Midbrain (tissue), 1 donor: ENCODE data around the gene TFEC.
"Not testable (repeated sequence)": the region's sequence is repeated elsewhere in the genome, so short reads cannot be mapped to it uniquely, and the experiment has no call there.

Experiments
- DNase-seq: peaks from one replicate; lab custom pipeline; 2025; lab: John Stamatoyannopoulos, UW

The TFEC gene

GRCh38 chr7:116030651-116031276 lies at the start of gene TFEC:
Gene TFEC, minus strand, starts transcription at chr7:116030763. Its CDS starts 46,322 bp downstream, at chr7:115984441.
- DNase-seq, result peak; percentile 26

GRCh38 chr7:116075351-116076145 lies 45.0 kb upstream of the TFEC start:
- no peak for DNase-seq

- DNase-seq, result no peak
Observed at GRCh38 chr7:116071629-116072028, 41.1 kb upstream of the TFEC start.

- no peak for DNase-seq
Observed at GRCh38 chr7:116064179-116064578, 33.6 kb upstream of the TFEC start.

GRCh38 chr7:116062666-116063065 lies 32.1 kb upstream of the TFEC start:
- no peak for DNase-seq

- DNase-seq, result no peak
Observed at GRCh38 chr7:116052006-116052405, 21.4 kb upstream of the TFEC start.

GRCh38 chr7:116047261-116047660 lies 16.7 kb upstream of the TFEC start:
- DNase-seq, result not testable (repeated sequence)

- no peak for DNase-seq
Observed at GRCh38 chr7:116045532-116045931, 15.0 kb upstream of the TFEC start.

GRCh38 chr7:116041615-116042014 lies 11.1 kb upstream of the TFEC start:
- DNase-seq, result no peak

GRCh38 chr7:116037401-116037800 lies 6.8 kb upstream of the TFEC start:
- DNase-seq, result no peak

GRCh38 chr7:116034411-116034810 lies 3.8 kb upstream of the TFEC start:
- no peak for DNase-seq

- no peak for DNase-seq
Observed at GRCh38 chr7:116032886-116033285, 2.3 kb upstream of the TFEC start.

- DNase-seq, result no peak
Observed at GRCh38 chr7:116028787-116029186, 1.8 kb downstream of the TFEC start.

- no peak for DNase-seq
Observed at GRCh38 chr7:116027786-116028185, 2.8 kb downstream of the TFEC start.

GRCh38 chr7:116024826-116025809 lies 5.4 kb downstream of the TFEC start:
- DNase-seq, result peak; percentile 30

GRCh38 chr7:116021237-116021636 lies 9.3 kb downstream of the TFEC start:
- DNase-seq, result no peak

GRCh38 chr7:116018731-116019130 lies 11.8 kb downstream of the TFEC start:
- no peak for DNase-seq

GRCh38 chr7:116013675-116014074 lies 16.9 kb downstream of the TFEC start:
- DNase-seq, result no peak

GRCh38 chr7:116011584-116011983 lies 19.0 kb downstream of the TFEC start:
- DNase-seq, result no peak

- not testable (repeated sequence) for DNase-seq
Observed at GRCh38 chr7:116004762-116005161, 25.8 kb downstream of the TFEC start.

GRCh38 chr7:115997221-115997620 lies 33.3 kb downstream of the TFEC start:
- no peak for DNase-seq

GRCh38 chr7:115995701-115996100 lies 34.9 kb downstream of the TFEC start:
- no peak for DNase-seq
